Measurements from ENCODE around the gene ZNF419. TPM values are rescaled to one million over a fixed set of nuclear protein-coding genes. Genes with fewer than 3 reads are reported as not detected.
A peak's percentile ranks its signal among the peaks of the same experiment; 100 is the strongest.
"Not testable (repeated sequence)": the region's sequence is repeated elsewhere in the genome, so short reads cannot be mapped to it uniquely, and the experiment has no call there.

The ZNF419 gene
- total and polyA plus RNA-seq, 9 of the 15 experiments (the other 6 are each of a cell fraction or from before 2014, with no cell fraction given): 0.07 to 5.4 (median 1.5) TPM

GRCh38 chr19:57499332-57499679 lies 11.8 kb downstream of the ZNF419 start:
- H2AFZ ChIP-seq (ENCODE audit: low read depth, low read length); H4K20me1 ChIP-seq (replicated peaks; ENCODE audit: control insufficient read depth, insufficient read depth, low read length); H3K4me1 ChIP-seq (replicated peaks in 1 of 2; ENCODE audit: control insufficient read depth in 2 of 2, insufficient read depth in 2 of 2, low read length in 2 of 2); H3K27ac ChIP-seq (ENCODE audit: extremely low read depth, low read depth, low read length); H3K36me3 ChIP-seq (ENCODE audit: control insufficient read depth, insufficient read depth, low read length); H3K9me1 ChIP-seq (ENCODE audit: control insufficient read depth, insufficient read depth, low read length); H3K79me2 ChIP-seq (ENCODE audit: control insufficient read depth, insufficient read depth, low read length); POLR2A ChIA-PET; BruUV-seq (replicated peaks); H3K4me3 ChIP-seq; DNase-seq (ENCODE audit: extremely low read depth in 1 of 4, low spot score in 3 of 4); H3K27me3 ChIP-seq (ENCODE audit: control insufficient read depth in 2 of 2, insufficient read depth in 2 of 2, low read length in 2 of 2); intact Hi-C loops (cut with micrococcal nuclease); ATAC-seq; in situ Hi-C loops (cut with MboI); H3K9me3 ChIP-seq (replicated peaks; ENCODE audit: control insufficient read depth, insufficient read depth, low read depth, low read length); H3K9ac ChIP-seq (ENCODE audit: insufficient read depth in 1 of 2, low read depth in 2 of 2, low read length in 2 of 2); CTCF ChIA-PET (ENCODE audit: low intra/inter-chr PET ratio); FAIRE-seq; H3K4me2 ChIP-seq (ENCODE audit: insufficient read depth, low read length): not testable (repeated sequence)
- TF ChIP-seq RCOR1 (IDR thresholded peaks at IDR 0.05; ENCODE audit: borderline replicate concordance in 1 of 2, low read depth in 2 of 2, low read length in 2 of 2) (peak in 1 of 2 experiments; percentile 44; a peak in 1 of 4 replicates), KDM1A (IDR thresholded peaks at IDR 0.05) (peak in 1 of 2 experiments; percentile 72; a peak in 1 of 4 replicates), HDAC1 (IDR thresholded peaks at IDR 0.05) (peak in 1 of 2 experiments; percentile 41; a peak in 1 of 4 replicates)

- not testable (repeated sequence) for FAIRE-seq
These were observed 12.3 kb downstream of the ZNF419 start, which contains the start of gene ZNF773 for GRCh38 chr19:57499680-57500395. Gene ZNF773, plus strand, starts transcription at chr19:57499938. Its CDS starts 143 bp downstream, at chr19:57500081.

GRCh38 chr19:57500400-57500799 lies 12.8 kb downstream of the ZNF419 start:
- H3K9ac ChIP-seq (ENCODE audit: insufficient read depth in 1 of 2, low read depth in 2 of 2, low read length in 2 of 2); H3K36me3 ChIP-seq (ENCODE audit: control insufficient read depth, insufficient read depth, low read length); H3K79me2 ChIP-seq (ENCODE audit: control insufficient read depth, insufficient read depth, low read length); H3K9me3 ChIP-seq (replicated peaks; ENCODE audit: control insufficient read depth, insufficient read depth, low read depth, low read length); intact Hi-C loops (cut with micrococcal nuclease); H3K4me1 ChIP-seq (replicated peaks in 1 of 2; ENCODE audit: control insufficient read depth in 2 of 2, insufficient read depth in 2 of 2, low read length in 2 of 2); H2AFZ ChIP-seq (ENCODE audit: low read depth, low read length); H3K4me3 ChIP-seq; H4K20me1 ChIP-seq (replicated peaks; ENCODE audit: control insufficient read depth, insufficient read depth, low read length); DNase-seq (ENCODE audit: extremely low read depth in 1 of 4, low spot score in 3 of 4); POLR2A ChIA-PET; BruUV-seq (replicated peaks); FAIRE-seq; in situ Hi-C loops (cut with MboI); CTCF ChIA-PET (ENCODE audit: low intra/inter-chr PET ratio); ATAC-seq; H3K9me1 ChIP-seq (ENCODE audit: control insufficient read depth, insufficient read depth, low read length); H3K27ac ChIP-seq (ENCODE audit: extremely low read depth, low read depth, low read length); H3K27me3 ChIP-seq (ENCODE audit: control insufficient read depth in 2 of 2, insufficient read depth in 2 of 2, low read length in 2 of 2); H3K4me2 ChIP-seq (ENCODE audit: insufficient read depth, low read length): not testable (repeated sequence)
- WGBS (ENCODE audit: insufficient coverage, low coverage, missing lambda C conversion rate): 0% methylated on average over 1 of the region's 4 CpGs

More at GRCh38 chr19:57499680-57500395, 12.3 kb downstream of the ZNF419 start, which contains the start of gene ZNF773:
- intact Hi-C loops (cut with micrococcal nuclease); H3K27ac ChIP-seq (ENCODE audit: extremely low read depth, low read depth, low read length); H3K9ac ChIP-seq (ENCODE audit: insufficient read depth in 1 of 2, low read depth in 2 of 2, low read length in 2 of 2); H4K20me1 ChIP-seq (replicated peaks; ENCODE audit: control insufficient read depth, insufficient read depth, low read length); CTCF ChIA-PET (ENCODE audit: low intra/inter-chr PET ratio); DNase-seq (ENCODE audit: extremely low read depth in 1 of 4, low spot score in 3 of 4); H3K27me3 ChIP-seq (ENCODE audit: control insufficient read depth in 2 of 2, insufficient read depth in 2 of 2, low read length in 2 of 2); H3K36me3 ChIP-seq (ENCODE audit: control insufficient read depth, insufficient read depth, low read length); BruUV-seq (replicated peaks); POLR2A ChIA-PET; in situ Hi-C loops (cut with MboI); H3K9me1 ChIP-seq (ENCODE audit: control insufficient read depth, insufficient read depth, low read length); H3K4me1 ChIP-seq (replicated peaks in 1 of 2; ENCODE audit: control insufficient read depth in 2 of 2, insufficient read depth in 2 of 2, low read length in 2 of 2); H3K4me3 ChIP-seq; H3K9me3 ChIP-seq (replicated peaks; ENCODE audit: control insufficient read depth, insufficient read depth, low read depth, low read length); H2AFZ ChIP-seq (ENCODE audit: low read depth, low read length); ATAC-seq; H3K79me2 ChIP-seq (ENCODE audit: control insufficient read depth, insufficient read depth, low read length); H3K4me2 ChIP-seq (ENCODE audit: insufficient read depth, low read length): not testable (repeated sequence)
- 34% methylated on average over 30 of the region's 69 CpGs for WGBS (ENCODE audit: insufficient coverage, low coverage, missing lambda C conversion rate)
- TF ChIP-seq KDM1A (IDR thresholded peaks at IDR 0.05) (peak in 1 of 2 experiments; percentile 68; a peak in 1 of 4 replicates), GABPA (tag; conservative IDR thresholded peaks at IDR 0.05; ENCODE audit: low read depth) (peak; percentile 86)

Data from K562 (cell line).